MCF 10A (cell line): Measurements from ENCODE around the gene AP3S2. TPM values are rescaled to one million over a fixed set of nuclear protein-coding genes. Genes with fewer than 3 reads are reported as not detected.
A peak's percentile ranks its signal among the peaks of the same experiment; 100 is the strongest.

ENCODE experiments used
- BruUV-seq: library from RNA; stranded (reverse); fragments of 400-500 nt; replicated peaks from 2 replicates; lab custom pipeline; 2021; lab: Mats Ljungman, UMichigan
- CTCF ChIA-PET: fragments of 300-600 bp; sonication (Branson Sonifier 250); formaldehyde crosslinking; extraction: SDS; loops from one replicate; lab custom pipeline; 2021; ENCODE audit warnings: antibody characterized with exemption, inconsistent platforms; lab: Yijun Ruan, JAX
- POLR2A ChIA-PET: fragments of 300-600, 350-650 bp; sonication (Branson Sonifier 250); formaldehyde crosslinking; extraction: SDS; loops from one replicate; lab custom pipeline; 2020; ENCODE audit warnings: antibody characterized with exemption, inconsistent platforms; lab: Yijun Ruan, JAX
- DNase-seq: peaks from one replicate; pipeline ENCODE4 v3.0.0-alpha.2; 2018; ENCODE audit not compliant: unreplicated experiment
- H3K27ac Mint-ChIP-seq: one replicate; pipeline ENCODE4 v1.8.0; 2022; ENCODE audit warnings: mild to moderate bottlenecking, low read depth, mixed read lengths; ENCODE audit not compliant: unreplicated experiment
- H3K27me3 Mint-ChIP-seq: one replicate; pipeline ENCODE4 v1.8.0; 2022; ENCODE audit warnings: mixed read lengths; ENCODE audit not compliant: insufficient read depth, unreplicated experiment
- H3K36me3 Mint-ChIP-seq: one replicate; pipeline ENCODE4 v1.8.0; 2022; ENCODE audit warnings: mild to moderate bottlenecking, moderate library complexity, mixed read lengths; ENCODE audit not compliant: insufficient read depth, unreplicated experiment
- H3K4me1 Mint-ChIP-seq: one replicate; pipeline ENCODE4 v1.8.0; 2022; ENCODE audit warnings: mixed read lengths; ENCODE audit not compliant: insufficient read depth, unreplicated experiment
- H3K4me3 Mint-ChIP-seq: one replicate; pipeline ENCODE4 v1.8.0; 2022; ENCODE audit warnings: mild to moderate bottlenecking, moderate library complexity, mixed read lengths; ENCODE audit not compliant: unreplicated experiment
- H3K9me3 Mint-ChIP-seq: one replicate; pipeline ENCODE4 v1.8.0; 2022; ENCODE audit warnings: mixed read lengths; ENCODE audit not compliant: unreplicated experiment
- intact Hi-C: fragments of 100-400 bp; cut with micrococcal nuclease; formaldehyde crosslinking; loops from 2 replicates; pipeline ENCODE4 v1.14.1; 2022
- total RNA-seq: library from RNA; stranded (reverse); gene quantifications from 2 replicates; pipeline ENCODE4 v1.2.3, GENCODE V29; 2022
- TF ChIP-seq, protein P1 (sequence below): fragments of 200-600 bp; IDR thresholded peaks from one replicate; pipeline ENCODE4 v1.8.0; 2022; ENCODE audit warnings: antibody characterized with exemption, mild to moderate bottlenecking; ENCODE audit not compliant: unreplicated experiment

AP3S2 gene
- total RNA-seq, 1 experiment from 2014 or later = 38.4 TPM

DNA sequence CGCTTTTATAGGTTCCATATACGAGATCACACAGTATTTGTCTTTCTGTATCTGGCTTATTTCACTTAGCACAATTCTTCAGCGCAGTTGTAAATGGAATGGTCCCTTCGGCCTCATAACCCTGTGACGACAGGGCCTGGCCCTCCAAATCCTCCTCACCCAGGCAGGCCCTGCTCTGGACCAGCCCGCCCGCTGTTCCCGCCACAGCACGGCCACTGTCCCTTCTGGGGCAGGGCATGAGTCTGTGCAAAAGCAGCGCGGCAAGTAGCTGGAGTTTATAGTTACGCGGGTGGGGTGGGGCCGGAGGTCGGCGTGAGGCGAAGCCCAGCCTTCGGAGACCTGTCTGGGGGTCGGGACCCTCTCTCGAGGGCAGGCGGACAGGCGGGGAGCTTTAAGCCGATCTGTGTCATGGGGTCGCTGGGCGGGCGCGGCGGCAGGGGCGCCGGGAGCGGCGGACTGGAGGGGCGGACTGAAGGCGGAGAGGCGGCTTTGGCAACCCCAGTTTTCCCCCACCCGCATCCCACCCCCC is 18.4 kb upstream of the AP3S2 start:
- no peaks in the 10 kb centered on the region for H3K27me3 Mint-ChIP-seq
- no peak for DNase-seq
- H3K4me3 Mint-ChIP-seq = peak overlapping the region; percentile 76
- POLR2A ChIA-PET = interaction anchor here (0.6 to 3.6 kb wide), 16 partner anchors 10 to 174 kb away, joined by 3 to 28 read pairs (median 5); partner anchors contain the start of genes AP3S2 and ZNF710
- BruUV-seq = no TSS peak
- TF ChIP-seq, protein P1, sequence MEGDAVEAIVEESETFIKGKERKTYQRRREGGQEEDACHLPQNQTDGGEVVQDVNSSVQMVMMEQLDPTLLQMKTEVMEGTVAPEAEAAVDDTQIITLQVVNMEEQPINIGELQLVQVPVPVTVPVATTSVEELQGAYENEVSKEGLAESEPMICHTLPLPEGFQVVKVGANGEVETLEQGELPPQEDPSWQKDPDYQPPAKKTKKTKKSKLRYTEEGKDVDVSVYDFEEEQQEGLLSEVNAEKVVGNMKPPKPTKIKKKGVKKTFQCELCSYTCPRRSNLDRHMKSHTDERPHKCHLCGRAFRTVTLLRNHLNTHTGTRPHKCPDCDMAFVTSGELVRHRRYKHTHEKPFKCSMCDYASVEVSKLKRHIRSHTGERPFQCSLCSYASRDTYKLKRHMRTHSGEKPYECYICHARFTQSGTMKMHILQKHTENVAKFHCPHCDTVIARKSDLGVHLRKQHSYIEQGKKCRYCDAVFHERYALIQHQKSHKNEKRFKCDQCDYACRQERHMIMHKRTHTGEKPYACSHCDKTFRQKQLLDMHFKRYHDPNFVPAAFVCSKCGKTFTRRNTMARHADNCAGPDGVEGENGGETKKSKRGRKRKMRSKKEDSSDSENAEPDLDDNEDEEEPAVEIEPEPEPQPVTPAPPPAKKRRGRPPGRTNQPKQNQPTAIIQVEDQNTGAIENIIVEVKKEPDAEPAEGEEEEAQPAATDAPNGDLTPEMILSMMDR = no peak
- H3K4me1 Mint-ChIP-seq = peaks cover 21% of the 10 kb centered on the region
- no peaks in the 10 kb centered on the region for H3K9me3 Mint-ChIP-seq
- H3K27ac Mint-ChIP-seq = no peak overlapping the region
- no peaks in the 10 kb centered on the region for H3K36me3 Mint-ChIP-seq
- CTCF ChIA-PET = interaction anchor here (0.8 to 1.8 kb wide), 5 partner anchors 13 to 553 kb away, joined by 3 to 6 read pairs (median 5); partner anchors contain the start of gene CIB1
- intact Hi-C loops = loop anchor here (5.0 kb wide), 1 partner anchor 160 kb away; no protein-coding TSS in a partner anchor

DNA sequence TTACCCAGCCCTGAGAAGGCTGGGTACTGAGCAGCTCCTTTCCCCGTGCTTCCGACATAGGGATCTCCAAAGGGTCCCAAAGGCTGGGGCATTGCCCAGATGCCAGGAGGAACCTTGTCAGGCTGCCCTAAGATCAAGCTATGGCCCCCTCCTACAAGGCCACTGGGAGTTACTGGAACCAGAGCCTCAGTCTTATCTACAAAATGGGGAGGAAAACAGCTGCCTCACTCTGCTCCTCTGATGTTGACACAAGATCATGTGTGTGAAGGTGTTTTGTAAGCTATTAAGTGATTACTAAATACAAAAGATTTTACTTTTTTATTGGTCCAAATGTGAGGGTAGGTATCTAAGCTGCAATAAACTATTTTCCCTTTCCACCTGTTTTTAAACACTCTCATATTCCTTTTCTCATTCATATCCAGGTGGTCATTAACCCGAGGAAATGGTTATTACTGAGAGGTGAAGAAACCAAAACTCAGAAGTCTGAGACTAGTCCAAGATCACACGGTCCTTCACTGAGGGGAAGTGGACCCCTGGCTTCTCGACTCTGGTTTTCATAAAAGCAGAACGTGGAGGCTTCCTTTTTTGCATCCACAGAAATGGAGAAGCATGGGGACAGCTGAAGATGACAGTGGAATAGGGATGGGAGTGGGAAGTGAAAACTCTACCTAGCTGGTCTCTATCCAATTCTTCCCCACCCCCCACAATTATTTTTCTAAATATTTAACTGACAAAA is 17.3 kb upstream of the AP3S2 start:
- TF ChIP-seq, protein P1 = no peak
- BruUV-seq = no TSS peak
- H3K36me3 Mint-ChIP-seq = peaks cover 7% of the 10 kb centered on the region
- H3K9me3 Mint-ChIP-seq = no peaks in the 10 kb centered on the region
- H3K27ac Mint-ChIP-seq = no peak overlapping the region
- CTCF ChIA-PET = interaction anchor here (0.9 to 1.6 kb wide), 3 partner anchors 60 to 322 kb away, joined by 4 read pairs; partner anchors contain the start of gene CIB1
- intact Hi-C loops = loop anchor here (5.0 kb wide), 1 partner anchor 161 kb away; no protein-coding TSS in a partner anchor
- POLR2A ChIA-PET = interaction anchor here (0.8 to 3.6 kb wide), 4 partner anchors 12 to 165 kb away, joined by 3 to 28 read pairs (median 10); partner anchors contain the start of genes AP3S2 and ZNF710
- H3K4me3 Mint-ChIP-seq = peak overlapping the region; percentile 76
- peaks cover 12% of the 10 kb centered on the region for H3K4me1 Mint-ChIP-seq
- no peak for DNase-seq
- H3K27me3 Mint-ChIP-seq = no peaks in the 10 kb centered on the region

DNA sequence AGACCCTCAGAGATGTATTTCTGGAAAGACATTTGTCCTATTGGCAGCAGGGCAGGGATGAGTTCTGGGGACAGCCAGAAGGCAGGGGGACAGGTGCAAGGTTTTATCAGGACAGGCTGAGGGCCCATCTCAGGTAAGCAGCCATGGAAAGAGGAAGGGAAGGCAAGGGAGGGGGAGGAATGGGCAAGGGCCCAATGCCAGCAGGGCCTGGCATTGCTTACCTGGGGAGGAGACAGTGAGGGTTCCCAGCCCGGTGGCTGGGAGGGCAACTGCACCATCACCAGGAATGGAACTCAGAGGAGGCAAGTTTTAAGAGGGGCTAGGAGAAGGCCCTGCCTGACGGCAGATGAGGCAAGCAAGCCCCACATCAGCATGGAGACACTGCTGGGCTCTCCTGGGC is 15.8 kb upstream of the AP3S2 start:
- Mint-ChIP-seq H3K4me1 (peaks cover 9% of the 10 kb centered on the region), H3K36me3 (peaks cover 7% of the 10 kb centered on the region), H3K27me3 (no peaks in the 10 kb centered on the region), H3K27ac (no peak overlapping the region), H3K9me3 (no peaks in the 10 kb centered on the region), H3K4me3 (no peak overlapping the region)
- no peak for DNase-seq
- no TSS peak for BruUV-seq
- TF ChIP-seq, protein P1 = no peak
- intact Hi-C loops = loop anchor here (5.0 kb wide), 1 partner anchor 163 kb away; no protein-coding TSS in a partner anchor
- CTCF ChIA-PET = interaction anchor here (0.7 to 1.6 kb wide), 4 partner anchors 161 to 203 kb away, joined by 3 to 4 read pairs (median 3); no protein-coding TSS in a partner anchor
- POLR2A ChIA-PET = interaction anchor here (0.7 to 1.0 kb wide), 2 partner anchors 15 to 106 kb away, joined by 3 to 8 read pairs; partner anchors contain the start of gene AP3S2

DNA sequence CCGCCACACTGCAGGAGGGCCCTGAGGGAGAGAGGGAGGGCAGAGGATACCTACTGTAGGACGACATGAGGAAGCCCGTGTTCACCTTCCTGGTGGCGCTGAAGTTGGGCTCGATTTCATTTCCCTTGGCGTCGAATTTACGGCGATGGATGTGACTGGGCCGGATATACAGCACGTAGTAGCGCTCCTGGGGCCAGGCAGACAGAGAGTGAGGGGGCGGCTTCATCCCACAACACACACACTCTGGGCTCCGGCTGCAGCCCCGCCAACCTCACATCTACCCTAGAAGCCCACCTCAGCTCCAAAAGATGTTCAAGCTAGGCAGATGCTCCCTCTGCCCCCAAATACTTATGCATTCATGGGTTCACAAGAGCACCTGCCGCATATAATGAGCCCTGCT is 14.4 kb upstream of the AP3S2 start:
- Mint-ChIP-seq H3K36me3 (peaks cover 7% of the 10 kb centered on the region), H3K4me3 (no peak overlapping the region), H3K4me1 (peaks cover 9% of the 10 kb centered on the region), H3K27me3 (no peaks in the 10 kb centered on the region), H3K27ac (no peak overlapping the region), H3K9me3 (no peaks in the 10 kb centered on the region)
- intact Hi-C loops = no loop called here
- no peak for DNase-seq
- POLR2A ChIA-PET = no interaction called here
- no TSS peak for BruUV-seq
- CTCF ChIA-PET = interaction anchor here (1.8 kb wide), 1 partner anchor 10 kb away, joined by 6 read pairs; no protein-coding TSS in a partner anchor
- TF ChIP-seq, protein P1 = no peak
